DND-41 (cell line): ENCODE results near the gene CDS2.

Source experiments
- EZH2 ChIP-seq: IDR thresholded peaks from 3 replicates; pipeline ENCODE4 v1.6.1; 2012; ENCODE audit warnings: borderline replicate concordance, low read depth, mild to moderate bottlenecking, moderate library complexity, low read length, inconsistent platforms; ENCODE audit not compliant: severe bottlenecking
- TF ChIP-seq, protein P1 (sequence below): IDR thresholded peaks from 2 replicates; pipeline ENCODE4 v1.5.1; 2012; ENCODE audit warnings: borderline replicate concordance, low read length, moderate library complexity, mild to moderate bottlenecking; ENCODE audit not compliant: poor library complexity, severe bottlenecking; ENCODE audit errors: extremely low read depth

- TF ChIP-seq, protein P1, sequence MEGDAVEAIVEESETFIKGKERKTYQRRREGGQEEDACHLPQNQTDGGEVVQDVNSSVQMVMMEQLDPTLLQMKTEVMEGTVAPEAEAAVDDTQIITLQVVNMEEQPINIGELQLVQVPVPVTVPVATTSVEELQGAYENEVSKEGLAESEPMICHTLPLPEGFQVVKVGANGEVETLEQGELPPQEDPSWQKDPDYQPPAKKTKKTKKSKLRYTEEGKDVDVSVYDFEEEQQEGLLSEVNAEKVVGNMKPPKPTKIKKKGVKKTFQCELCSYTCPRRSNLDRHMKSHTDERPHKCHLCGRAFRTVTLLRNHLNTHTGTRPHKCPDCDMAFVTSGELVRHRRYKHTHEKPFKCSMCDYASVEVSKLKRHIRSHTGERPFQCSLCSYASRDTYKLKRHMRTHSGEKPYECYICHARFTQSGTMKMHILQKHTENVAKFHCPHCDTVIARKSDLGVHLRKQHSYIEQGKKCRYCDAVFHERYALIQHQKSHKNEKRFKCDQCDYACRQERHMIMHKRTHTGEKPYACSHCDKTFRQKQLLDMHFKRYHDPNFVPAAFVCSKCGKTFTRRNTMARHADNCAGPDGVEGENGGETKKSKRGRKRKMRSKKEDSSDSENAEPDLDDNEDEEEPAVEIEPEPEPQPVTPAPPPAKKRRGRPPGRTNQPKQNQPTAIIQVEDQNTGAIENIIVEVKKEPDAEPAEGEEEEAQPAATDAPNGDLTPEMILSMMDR = no peak
- no peak for TF ChIP-seq EZH2
Observed at GRCh38 chr20:5146871-5147592, 20.2 kb downstream of the CDS2 start.
